SU-DHL-6 (cell line): Measurements from ENCODE around the gene ZBTB17.

Source experiments
- H2AFZ ChIP-seq: fragments of 200-600 bp; sonication (generic); 2 replicates; pipeline ENCODE4 v1.6.1; 2014; ENCODE audit warnings: low read depth, mild to moderate bottlenecking, moderate library complexity, mixed read lengths, antibody characterized with exemption, low read length; ENCODE audit not compliant: severe bottlenecking
- H3F3A ChIP-seq: fragments of 200-600 bp; shearing (Covaris generic); 2 replicates; pipeline ENCODE4 v1.6.0; 2016; ENCODE audit warnings: antibody characterized with exemption, mild to moderate bottlenecking; ENCODE audit not compliant: insufficient read depth
- H3K27ac ChIP-seq: fragments of 200-600 bp; sonication (generic); 2 replicates; pipeline ENCODE4 v1.5.1; 2016; ENCODE audit warnings: low read depth, mild to moderate bottlenecking, low read length, moderate library complexity, mixed read lengths
- H3K27me3 ChIP-seq: fragments of 200-600 bp; sonication (generic), shearing (Covaris generic); 2 replicates; pipeline ENCODE4 v1.6.0; 2014; ENCODE audit warnings: mild to moderate bottlenecking, low read length
- H3K36me3 ChIP-seq: fragments of 200-600 bp; sonication (generic); 2 replicates; pipeline ENCODE4 v1.6.1; 2014; ENCODE audit warnings: mild to moderate bottlenecking, low read length, mixed read lengths
- H3K4me2 ChIP-seq: fragments of 300-600, 200-600 bp; shearing (Covaris generic), sonication (generic); 2 replicates; pipeline ENCODE4 v1.6.0; 2014; ENCODE audit warnings: low read length, low read depth, mild to moderate bottlenecking; ENCODE audit not compliant: poor library complexity, severe bottlenecking
- H3K4me3 ChIP-seq: fragments of 200-600 bp; sonication (generic); 2 replicates; pipeline ENCODE4 v1.5.1; 2014; ENCODE audit warnings: antibody characterized with exemption, low read length, mild to moderate bottlenecking, mixed read lengths; ENCODE audit not compliant: insufficient read depth, poor library complexity, severe bottlenecking
- H3K79me2 ChIP-seq: fragments of 200-600 bp; sonication (generic); 2 replicates; pipeline ENCODE4 v1.6.1; 2014; ENCODE audit warnings: mild to moderate bottlenecking, low read length, moderate library complexity; ENCODE audit not compliant: insufficient read depth
- H3K9ac ChIP-seq: fragments of 200-600 bp; sonication (generic); 2 replicates; pipeline ENCODE4 v1.7.0; 2014; ENCODE audit warnings: mild to moderate bottlenecking, low read length
- H3K9me2 ChIP-seq: fragments of 200-600 bp; sonication (generic); replicated peaks from 2 replicates; pipeline ENCODE4 v1.6.1; 2014; ENCODE audit warnings: low read length; ENCODE audit not compliant: insufficient read depth
- H3K9me3 ChIP-seq: fragments of 200-600 bp; sonication (generic); 2 replicates; pipeline ENCODE4 v1.6.1; 2014; ENCODE audit warnings: low read length, mixed read lengths; ENCODE audit not compliant: insufficient read depth
- H4K20me1 ChIP-seq: fragments of 200-600 bp; sonication (generic); 2 replicates; pipeline ENCODE4 v1.6.1; 2014; ENCODE audit warnings: low read depth, mild to moderate bottlenecking, antibody characterized with exemption, low read length, moderate library complexity, mixed read lengths
- EZH2phosphoT487 ChIP-seq: fragments of 200-600 bp; sonication (generic), shearing (Covaris generic); conservative IDR thresholded peaks from 2 replicates; pipeline ENCODE4 v1.6.1; 2018; ENCODE audit warnings: mild to moderate bottlenecking, antibody characterized with exemption, low read length, moderate library complexity, mixed read lengths
- TF ChIP-seq, protein P1 (sequence below): fragments of 200-600 bp; sonication (generic); IDR thresholded peaks from one replicate; pipeline ENCODE4 v1.5.1; 2017; ENCODE audit warnings: antibody characterized with exemption, mild to moderate bottlenecking, low read length, moderate library complexity; ENCODE audit not compliant: insufficient read depth, poor library complexity, severe bottlenecking

Gene ZBTB17

DNA sequence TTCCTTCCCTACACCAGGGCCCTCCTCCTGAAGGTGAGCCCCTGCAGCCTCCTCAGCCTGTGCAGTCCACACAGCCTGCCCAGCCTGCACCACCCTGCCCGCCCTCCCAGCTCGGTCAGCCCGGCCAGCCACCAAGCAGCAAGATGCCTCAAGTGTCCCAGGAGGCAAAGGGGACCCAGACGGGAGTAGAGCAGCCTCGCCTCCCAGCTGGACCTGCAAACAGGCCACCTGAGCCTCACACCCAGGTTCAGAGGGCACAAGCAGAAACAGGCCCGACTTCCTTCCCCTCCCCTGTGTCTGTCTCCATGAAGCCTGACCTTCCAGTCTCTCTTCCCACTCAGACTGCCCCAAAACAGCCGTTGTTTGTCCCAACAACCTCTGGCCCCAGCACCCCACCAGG is 38.8 kb downstream of the ZBTB17 start:
- TF ChIP-seq, protein P1, sequence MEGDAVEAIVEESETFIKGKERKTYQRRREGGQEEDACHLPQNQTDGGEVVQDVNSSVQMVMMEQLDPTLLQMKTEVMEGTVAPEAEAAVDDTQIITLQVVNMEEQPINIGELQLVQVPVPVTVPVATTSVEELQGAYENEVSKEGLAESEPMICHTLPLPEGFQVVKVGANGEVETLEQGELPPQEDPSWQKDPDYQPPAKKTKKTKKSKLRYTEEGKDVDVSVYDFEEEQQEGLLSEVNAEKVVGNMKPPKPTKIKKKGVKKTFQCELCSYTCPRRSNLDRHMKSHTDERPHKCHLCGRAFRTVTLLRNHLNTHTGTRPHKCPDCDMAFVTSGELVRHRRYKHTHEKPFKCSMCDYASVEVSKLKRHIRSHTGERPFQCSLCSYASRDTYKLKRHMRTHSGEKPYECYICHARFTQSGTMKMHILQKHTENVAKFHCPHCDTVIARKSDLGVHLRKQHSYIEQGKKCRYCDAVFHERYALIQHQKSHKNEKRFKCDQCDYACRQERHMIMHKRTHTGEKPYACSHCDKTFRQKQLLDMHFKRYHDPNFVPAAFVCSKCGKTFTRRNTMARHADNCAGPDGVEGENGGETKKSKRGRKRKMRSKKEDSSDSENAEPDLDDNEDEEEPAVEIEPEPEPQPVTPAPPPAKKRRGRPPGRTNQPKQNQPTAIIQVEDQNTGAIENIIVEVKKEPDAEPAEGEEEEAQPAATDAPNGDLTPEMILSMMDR, result no peak
- TF ChIP-seq EZH2phosphoT487, result no peak
- Histone ChIP-seq H3K4me2 (no peak overlapping the region), H2AFZ (no peak overlapping the region), H4K20me1 (no peaks in the 10 kb centered on the region; the same call in 1 of the 2 replicates), H3K79me2 (no peaks in the 10 kb centered on the region), H3F3A (peaks cover 17% of the 10 kb centered on the region; the same call in 1 of the 2 replicates), H3K9ac (no peak overlapping the region), H3K9me2 (no peaks in the 10 kb centered on the region), H3K36me3 (peaks cover under 1% of the 10 kb centered on the region; the same call in 1 of the 2 replicates), H3K4me3 (no peak overlapping the region), H3K9me3 (no peaks in the 10 kb centered on the region), H3K27me3 (no peaks in the 10 kb centered on the region), H3K27ac (no peak overlapping the region)

DNA sequence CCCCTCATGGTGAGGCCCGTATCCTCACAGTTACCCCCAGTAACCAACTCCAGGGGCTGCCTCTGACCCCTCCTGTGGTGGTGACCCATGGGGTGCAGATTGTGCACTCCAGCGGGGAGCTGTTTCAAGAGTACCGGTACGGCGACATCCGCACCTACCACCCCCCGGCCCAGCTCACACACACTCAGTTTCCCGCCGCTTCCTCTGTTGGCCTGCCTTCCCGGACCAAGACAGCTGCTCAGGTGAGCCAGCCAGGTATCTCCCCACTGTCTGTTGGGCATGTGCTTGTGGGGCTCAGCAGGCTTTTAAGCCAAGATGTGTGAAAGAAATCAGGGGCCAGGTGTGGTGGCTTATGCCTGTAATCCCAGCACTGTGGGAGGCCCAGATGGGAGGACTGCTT is 39.9 kb downstream of the ZBTB17 start:
- no peaks in the 10 kb centered on the region; the same call in 1 of the 2 replicates for H4K20me1 ChIP-seq
- no peak overlapping the region for H2AFZ ChIP-seq
- TF ChIP-seq, protein P1, result no peak
- no peak for TF ChIP-seq EZH2phosphoT487
- no peak overlapping the region for H3K27ac ChIP-seq
- H3K9me3 ChIP-seq, result no peaks in the 10 kb centered on the region
- peaks cover 4% of the 10 kb centered on the region; the same call in 1 of the 2 replicates for H3K36me3 ChIP-seq
- H3K4me3 ChIP-seq, result no peak overlapping the region
- H3K9me2 ChIP-seq, result no peaks in the 10 kb centered on the region
- no peak overlapping the region for H3K9ac ChIP-seq
- no peak overlapping the region for H3K4me2 ChIP-seq
- H3F3A ChIP-seq, result peaks cover 17% of the 10 kb centered on the region; the same call in 1 of the 2 replicates
- H3K79me2 ChIP-seq, result no peaks in the 10 kb centered on the region
- no peaks in the 10 kb centered on the region for H3K27me3 ChIP-seq

DNA sequence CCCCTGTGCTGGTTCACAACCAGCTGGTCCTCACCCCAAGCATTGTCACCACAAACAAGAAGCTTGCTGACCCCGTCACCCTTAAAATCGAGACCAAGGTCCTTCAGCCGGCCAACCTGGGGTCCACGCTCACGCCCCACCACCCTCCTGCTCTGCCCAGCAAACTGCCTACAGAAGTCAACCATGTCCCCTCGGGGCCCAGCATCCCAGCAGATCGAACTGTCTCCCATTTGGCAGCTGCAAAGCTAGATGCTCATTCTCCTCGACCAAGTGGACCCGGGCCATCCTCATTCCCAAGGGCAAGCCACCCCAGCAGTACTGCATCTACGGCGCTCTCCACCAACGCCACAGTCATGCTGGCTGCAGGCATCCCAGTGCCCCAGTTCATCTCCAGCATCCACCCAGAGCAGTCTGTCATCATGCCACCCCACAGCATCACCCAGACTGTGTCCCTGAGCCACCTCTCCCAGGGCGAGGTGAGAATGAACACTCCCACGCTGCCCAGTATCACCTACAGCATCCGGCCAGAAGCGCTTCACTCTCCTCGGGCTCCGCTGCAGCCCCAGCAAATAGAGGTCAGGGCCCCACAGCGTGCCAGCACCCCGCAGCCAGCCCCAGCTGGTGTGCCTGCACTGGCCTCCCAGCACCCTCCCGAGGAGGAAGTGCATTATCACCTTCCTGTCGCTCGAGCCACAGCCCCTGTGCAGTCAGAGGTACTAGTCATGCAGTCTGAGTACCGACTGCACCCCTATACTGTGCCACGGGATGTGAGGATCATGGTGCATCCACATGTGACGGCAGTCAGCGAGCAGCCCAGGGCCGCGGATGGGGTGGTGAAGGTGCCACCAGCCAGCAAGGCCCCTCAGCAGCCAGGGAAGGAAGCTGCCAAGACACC is 40.6 kb downstream of the ZBTB17 start:
- no peak overlapping the region for H2AFZ ChIP-seq
- H3K9me2 ChIP-seq, result no peaks in the 10 kb centered on the region
- no peaks in the 10 kb centered on the region for H3K27me3 ChIP-seq
- no peak overlapping the region for H3K4me3 ChIP-seq
- no peaks in the 10 kb centered on the region; the same call in 1 of the 2 replicates for H4K20me1 ChIP-seq
- no peaks in the 10 kb centered on the region for H3K9me3 ChIP-seq
- peaks cover 9% of the 10 kb centered on the region; the same call in 1 of the 2 replicates for H3K36me3 ChIP-seq
- no peak overlapping the region for H3K4me2 ChIP-seq
- no peak overlapping the region for H3K27ac ChIP-seq
- no peak for TF ChIP-seq EZH2phosphoT487
- TF ChIP-seq, protein P1, result no peak
- no peak overlapping the region for H3K9ac ChIP-seq
- no peaks in the 10 kb centered on the region for H3K79me2 ChIP-seq
- peaks cover 15% of the 10 kb centered on the region; the same call in 1 of the 2 replicates for H3F3A ChIP-seq
